IPS DF 4.7 (cell line): ENCODE data around the gene POLDIP3.
"Not testable (repeated sequence)": the region's sequence is repeated elsewhere in the genome, so short reads cannot be mapped to it uniquely, and the experiment has no call there.

Experiments used
- DNase-seq: peaks from one replicate; pipeline ENCODE4 v3.0.0-alpha.2; 2013; ENCODE audit warnings: low spot score; ENCODE audit errors: extremely low read depth

POLDIP3 gene

DNA sequence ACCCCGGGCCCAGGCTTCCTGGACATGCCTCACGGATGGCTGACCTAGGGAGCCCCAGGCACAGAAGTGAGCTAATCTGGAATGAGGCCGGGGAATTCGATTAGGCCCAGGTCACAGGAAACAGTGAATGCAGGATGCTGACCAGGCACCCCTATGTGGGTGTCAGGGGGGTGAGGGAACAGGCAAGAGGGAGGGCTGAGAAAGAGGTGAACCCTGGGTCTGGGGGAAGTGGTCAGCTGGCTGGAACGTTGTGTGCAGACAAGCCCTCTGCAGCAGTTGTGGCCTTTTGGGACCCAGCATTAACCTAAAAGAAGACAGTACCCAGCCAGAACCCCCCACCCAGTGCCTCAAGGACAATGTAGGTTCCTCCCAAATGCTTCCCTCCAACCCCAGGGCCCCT, 52.8 kb downstream of the POLDIP3 start:
- no peak for DNase-seq

- no peak for DNase-seq
These were observed 53.9 kb downstream of the POLDIP3 start for GRCh38 chr22:42560781-42561180.

DNA sequence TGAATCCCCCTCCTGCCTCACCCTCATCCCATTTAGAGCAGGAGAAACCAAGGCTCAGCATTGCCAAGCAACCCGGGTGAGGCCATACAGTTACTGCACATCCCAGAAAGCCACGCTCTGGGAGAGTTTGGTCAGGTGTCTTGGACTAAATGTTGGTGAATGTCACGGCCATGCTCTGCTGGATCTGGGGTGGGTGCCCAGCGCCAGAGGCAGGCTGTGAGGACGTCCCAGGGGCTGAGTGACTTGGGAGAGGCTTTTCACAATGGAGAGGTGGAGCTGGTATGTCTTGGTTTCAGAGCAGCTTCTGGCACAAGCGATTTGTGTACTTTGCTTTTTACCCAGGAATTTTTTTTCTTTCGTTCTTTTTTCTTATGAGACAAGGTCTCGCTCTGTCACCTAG, 54.3 kb downstream of the POLDIP3 start:
- DNase-seq = no peak

GRCh38 chr22:42553475-42554361, 61.0 kb downstream of the POLDIP3 start, which contains the start of gene SERHL2:
SERHL2 (plus strand) TSS chr22:42553956; CDS start chr22:42554021, 65 bp downstream.
- DNase-seq = peak; percentile 28

GRCh38 chr22:42552294-42552647, 62.4 kb downstream of the POLDIP3 start:
- DNase-seq = not testable (repeated sequence)

DNA sequence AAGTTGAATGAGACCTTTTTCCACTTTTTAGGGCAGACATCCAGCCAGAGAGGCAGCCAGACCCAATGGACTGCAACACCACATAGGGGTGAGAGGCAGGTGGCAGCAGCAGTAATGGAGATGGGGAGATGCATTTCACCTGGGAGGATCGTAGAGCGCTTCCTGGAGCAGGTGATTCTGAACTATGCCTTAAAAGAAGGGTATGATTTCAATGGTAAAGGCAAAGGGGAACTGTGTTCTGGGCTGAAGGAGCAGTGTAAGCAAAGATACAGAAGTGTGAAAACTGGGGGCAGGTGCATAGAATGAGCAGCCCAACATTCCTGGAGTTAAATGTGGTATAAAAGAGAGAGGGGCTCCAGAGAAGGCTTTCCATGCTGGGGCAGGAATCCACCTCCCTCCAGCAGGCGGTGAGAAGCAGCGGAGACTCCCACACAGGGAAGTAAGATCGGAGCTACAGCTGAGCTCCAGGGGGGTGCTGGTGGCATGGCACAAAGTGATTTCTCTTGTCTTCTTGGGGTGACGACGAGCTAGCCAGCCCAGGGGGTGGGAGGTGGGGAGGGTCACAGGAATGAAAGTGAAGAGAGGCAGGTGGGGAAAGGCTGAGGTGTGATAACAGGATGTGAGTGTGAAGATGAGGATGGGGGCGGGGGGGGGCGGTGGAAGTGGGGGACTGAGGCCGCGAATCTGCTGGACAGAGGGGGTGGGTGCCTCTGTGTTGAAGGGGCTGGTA, 65.2 kb downstream of the POLDIP3 start:
- DNase-seq = no peak

DNA sequence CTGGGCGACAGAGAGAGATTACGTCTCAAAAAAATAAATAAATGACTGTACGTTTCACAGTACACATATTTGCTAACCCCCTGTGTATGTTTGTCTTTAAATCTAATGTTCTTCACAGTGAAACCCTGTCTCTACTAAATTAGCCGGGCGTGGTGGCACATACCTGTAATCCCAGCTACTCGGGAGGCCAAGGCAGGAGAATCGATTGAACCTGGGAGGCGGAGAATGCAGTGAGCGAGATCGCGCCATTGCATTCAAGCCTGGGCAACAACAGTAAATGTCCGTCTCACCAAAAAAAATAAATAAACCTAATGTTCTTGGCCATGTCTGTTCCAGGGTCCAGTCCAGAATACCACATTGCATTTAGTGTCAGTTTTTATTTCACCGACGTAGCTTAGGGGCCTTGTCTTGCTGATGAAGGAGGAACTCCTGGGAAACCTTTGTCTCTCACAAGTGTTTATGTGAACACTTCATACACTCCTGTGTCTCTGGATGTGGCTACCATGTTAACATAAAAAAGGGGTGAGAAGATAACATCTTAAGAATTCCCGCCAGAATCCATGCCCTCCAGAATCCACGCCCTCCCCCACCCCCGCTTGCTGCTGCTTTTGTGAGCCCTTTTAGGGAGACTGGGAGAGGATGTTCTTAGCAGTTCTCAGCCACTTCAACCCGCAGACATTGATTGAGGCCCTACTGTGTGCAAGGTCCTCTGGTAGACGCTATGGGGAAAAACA, 65.9 kb downstream of the POLDIP3 start:
- no peak for DNase-seq

- not testable (repeated sequence) for DNase-seq
These were observed 66.6 kb downstream of the POLDIP3 start for GRCh38 chr22:42548126-42548525.

- DNase-seq = no peak
These were observed 67.1 kb downstream of the POLDIP3 start for GRCh38 chr22:42547562-42547961.

DNA sequence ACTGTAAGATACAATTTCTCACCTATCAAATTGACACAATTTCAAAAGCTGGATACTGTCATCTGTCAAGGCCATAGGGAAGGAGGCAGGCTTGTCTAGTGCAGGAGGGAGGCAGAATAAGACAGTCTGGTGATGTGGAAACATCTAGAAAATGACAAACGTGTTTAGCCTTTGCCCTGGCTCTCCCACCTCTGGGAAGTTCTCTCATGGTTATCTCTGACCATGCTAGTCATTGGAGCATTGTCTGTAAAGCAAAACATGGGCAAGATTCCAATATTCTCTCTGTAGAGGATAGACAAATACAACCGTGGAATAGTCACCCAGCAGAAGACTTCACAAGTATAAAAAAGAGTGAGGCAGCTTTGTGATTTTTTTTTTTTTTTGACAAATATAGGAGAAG, 70.0 kb downstream of the POLDIP3 start:
- no peak for DNase-seq

DNA sequence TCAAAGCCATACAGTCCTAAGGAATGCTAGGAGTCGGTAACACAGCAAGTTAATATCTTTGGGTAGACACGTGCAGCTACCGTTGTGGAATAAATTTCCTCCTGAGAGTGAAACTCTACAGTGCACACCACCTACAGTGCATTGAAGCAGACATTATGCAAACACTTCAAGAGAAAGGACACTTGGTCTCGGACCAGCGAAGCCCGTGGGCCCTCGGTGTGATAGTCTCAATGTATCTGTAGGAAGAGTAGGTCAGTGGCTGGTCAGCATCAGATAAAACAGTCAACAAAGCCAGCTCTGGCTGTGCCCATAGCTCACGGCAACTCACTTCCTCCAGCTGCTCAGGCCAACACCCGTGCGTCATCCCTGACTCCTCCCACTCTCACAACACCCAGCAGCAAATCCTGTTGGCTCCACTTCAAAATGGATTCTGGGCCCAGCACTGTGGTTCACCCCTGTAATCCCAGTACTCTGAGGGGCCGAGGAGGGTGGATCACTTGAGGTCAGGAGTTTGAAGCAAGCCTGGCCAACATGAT, 75.4 kb downstream of the POLDIP3 start:
- not testable (repeated sequence) for DNase-seq

DNA sequence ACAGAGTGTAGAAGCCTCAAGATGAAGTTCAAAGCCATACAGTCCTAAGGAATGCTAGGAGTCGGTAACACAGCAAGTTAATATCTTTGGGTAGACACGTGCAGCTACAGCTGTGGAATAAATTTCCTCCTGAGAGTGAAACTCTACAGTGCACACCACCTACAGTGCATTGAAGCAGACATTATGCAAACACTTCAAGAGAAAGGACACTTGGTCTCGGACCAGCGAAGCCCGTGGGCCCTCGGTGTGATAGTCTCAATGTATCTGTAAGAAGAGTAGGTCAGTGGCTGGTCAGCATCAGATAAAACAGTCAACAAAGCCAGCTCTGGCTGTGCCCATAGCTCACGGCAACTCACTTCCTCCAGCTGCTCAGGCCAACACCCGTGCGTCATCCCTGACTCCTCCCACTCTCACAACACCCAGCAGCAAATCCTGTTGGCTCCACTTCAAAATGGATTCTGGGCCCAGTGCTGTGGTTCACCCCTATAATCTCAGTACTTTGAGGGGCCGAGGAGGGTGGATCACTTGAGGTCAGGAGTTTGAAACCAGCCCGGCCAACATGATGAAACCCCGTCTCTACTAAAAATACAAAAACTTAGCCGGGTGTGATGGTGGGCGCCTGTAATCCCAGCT, 77.4 kb downstream of the POLDIP3 start:
- DNase-seq = not testable (repeated sequence)

DNA sequence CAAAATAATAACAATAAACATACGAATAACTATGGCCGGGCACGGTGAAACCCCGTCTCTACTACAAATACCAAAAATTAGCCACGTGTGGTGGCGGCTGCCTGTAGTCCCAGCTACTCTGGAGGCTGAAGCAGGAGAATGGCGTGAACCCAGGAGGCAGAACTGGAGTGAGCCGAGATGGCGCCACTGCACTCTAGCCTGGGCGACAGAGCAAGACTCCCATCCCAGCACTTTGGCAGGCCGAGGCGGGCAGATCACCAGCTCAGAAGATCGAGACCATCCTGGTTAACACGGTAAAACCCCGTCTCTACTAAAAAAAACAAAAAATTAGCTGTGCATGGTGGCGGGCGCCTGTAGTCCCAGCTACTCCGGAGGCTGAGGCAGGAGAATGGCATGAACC, 78.0 kb downstream of the POLDIP3 start:
- DNase-seq = not testable (repeated sequence)

DNA sequence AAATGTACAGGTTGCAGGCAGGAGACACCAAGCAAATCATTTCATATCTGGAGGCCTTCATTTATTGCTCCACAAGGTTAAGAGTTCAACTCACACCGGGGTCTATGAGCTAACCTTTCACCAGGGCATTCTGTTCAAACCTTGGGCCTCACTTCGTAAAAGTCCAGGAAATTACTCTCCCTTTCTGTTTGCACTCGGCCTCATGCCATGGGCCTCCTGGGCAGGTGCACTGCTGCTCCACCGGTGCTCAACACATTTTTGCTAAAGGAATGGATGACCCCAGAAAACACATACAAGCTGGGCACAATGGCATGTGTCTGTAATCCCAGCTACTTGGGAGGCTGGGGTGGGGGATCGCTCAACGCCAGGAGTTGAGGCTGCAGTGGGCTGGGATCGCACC, 78.5 kb downstream of the POLDIP3 start:
- no peak for DNase-seq

DNA sequence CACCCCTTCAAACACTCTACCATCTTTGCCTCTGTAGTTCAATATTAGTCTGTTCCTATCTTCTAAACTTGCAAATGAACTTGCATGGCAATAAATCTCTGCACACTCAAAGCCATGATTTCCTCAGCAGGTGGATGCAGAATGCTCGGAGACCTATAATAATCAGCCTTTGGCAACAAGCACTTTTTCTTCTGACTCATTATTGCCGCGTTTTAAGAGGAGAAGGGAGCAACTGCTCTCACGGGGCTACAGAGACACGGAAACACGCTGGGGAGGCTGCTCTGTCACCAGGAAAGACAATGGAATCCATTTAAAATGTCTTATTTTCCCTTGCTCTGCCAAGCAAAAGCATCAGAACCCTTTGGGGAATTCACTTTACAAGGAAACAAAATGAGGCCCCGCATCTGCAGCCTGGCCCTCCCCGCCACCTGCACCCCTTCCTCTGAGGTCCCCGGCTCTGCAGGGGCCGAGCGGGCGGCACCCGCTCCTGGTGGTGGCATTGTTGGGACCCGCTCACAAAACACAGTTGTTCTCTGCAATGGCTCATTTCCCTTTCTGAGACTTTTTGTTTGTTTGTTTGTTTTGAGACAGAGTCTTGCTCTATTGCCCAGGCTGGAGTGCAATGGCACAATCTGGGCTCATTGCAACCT, 79.5 kb downstream of the POLDIP3 start:
- not testable (repeated sequence) for DNase-seq
